Keratinocyte (primary cell): ENCODE results near the gene RXRA.

ENCODE experiments used
- EZH2 ChIP-seq: IDR thresholded peaks from one replicate; pipeline ENCODE4 v1.6.1; 2012; ENCODE audit warnings: inconsistent platforms, mild to moderate bottlenecking, low read length, moderate library complexity
- TF ChIP-seq, protein P1 (sequence below), 3 experiments: IDR thresholded peaks in 1 of 3; conservative IDR thresholded peaks in 1 of 3; optimal IDR thresholded peaks in 1 of 3; 2 replicates in 2 of 3; 3 replicates in 1 of 3; pipeline versions ENCODE3 to v1.5.1; 2011; ENCODE audit warnings: low read length in 3 of 3, mild to moderate bottlenecking in 3 of 3, moderate library complexity in 2 of 3, control low read depth in 1 of 3, inconsistent platforms in 1 of 3; ENCODE audit not compliant: insufficient read depth in 2 of 3; ENCODE audit errors: extremely low read depth in 1 of 3

GRCh38 chr9:134476942-134477335, 150.7 kb downstream of the RXRA start:
- TF ChIP-seq, protein P1, sequence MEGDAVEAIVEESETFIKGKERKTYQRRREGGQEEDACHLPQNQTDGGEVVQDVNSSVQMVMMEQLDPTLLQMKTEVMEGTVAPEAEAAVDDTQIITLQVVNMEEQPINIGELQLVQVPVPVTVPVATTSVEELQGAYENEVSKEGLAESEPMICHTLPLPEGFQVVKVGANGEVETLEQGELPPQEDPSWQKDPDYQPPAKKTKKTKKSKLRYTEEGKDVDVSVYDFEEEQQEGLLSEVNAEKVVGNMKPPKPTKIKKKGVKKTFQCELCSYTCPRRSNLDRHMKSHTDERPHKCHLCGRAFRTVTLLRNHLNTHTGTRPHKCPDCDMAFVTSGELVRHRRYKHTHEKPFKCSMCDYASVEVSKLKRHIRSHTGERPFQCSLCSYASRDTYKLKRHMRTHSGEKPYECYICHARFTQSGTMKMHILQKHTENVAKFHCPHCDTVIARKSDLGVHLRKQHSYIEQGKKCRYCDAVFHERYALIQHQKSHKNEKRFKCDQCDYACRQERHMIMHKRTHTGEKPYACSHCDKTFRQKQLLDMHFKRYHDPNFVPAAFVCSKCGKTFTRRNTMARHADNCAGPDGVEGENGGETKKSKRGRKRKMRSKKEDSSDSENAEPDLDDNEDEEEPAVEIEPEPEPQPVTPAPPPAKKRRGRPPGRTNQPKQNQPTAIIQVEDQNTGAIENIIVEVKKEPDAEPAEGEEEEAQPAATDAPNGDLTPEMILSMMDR (optimal IDR thresholded peaks at IDR 0.05 in 1 of 3, IDR thresholded peaks at IDR 0.05 in 1 of 3, conservative IDR thresholded peaks at IDR 0.05 in 1 of 3; ENCODE audit: extremely low read depth in 1 of 3, insufficient read depth in 2 of 3, low read length in 3 of 3), result no peak
- TF ChIP-seq EZH2, result no peak
